GM23248 (cell line): ENCODE measurements around the gene PYGM.

Experiments
- EZH2 ChIP-seq: fragments of 200-600 bp; sonication (generic); IDR thresholded peaks from 2 replicates; pipeline ENCODE4 v1.6.1; 2018; ENCODE audit warnings: antibody characterized with exemption, mild to moderate bottlenecking; ENCODE audit not compliant: insufficient read depth, poor library complexity, severe bottlenecking
- EZH2phosphoT487 ChIP-seq: fragments of 200-600 bp; sonication (generic); IDR thresholded peaks from 2 replicates; pipeline ENCODE4 v1.6.1; 2018; ENCODE audit warnings: antibody characterized with exemption, moderate library complexity, mild to moderate bottlenecking, low read depth; ENCODE audit not compliant: insufficient read depth

DNA sequence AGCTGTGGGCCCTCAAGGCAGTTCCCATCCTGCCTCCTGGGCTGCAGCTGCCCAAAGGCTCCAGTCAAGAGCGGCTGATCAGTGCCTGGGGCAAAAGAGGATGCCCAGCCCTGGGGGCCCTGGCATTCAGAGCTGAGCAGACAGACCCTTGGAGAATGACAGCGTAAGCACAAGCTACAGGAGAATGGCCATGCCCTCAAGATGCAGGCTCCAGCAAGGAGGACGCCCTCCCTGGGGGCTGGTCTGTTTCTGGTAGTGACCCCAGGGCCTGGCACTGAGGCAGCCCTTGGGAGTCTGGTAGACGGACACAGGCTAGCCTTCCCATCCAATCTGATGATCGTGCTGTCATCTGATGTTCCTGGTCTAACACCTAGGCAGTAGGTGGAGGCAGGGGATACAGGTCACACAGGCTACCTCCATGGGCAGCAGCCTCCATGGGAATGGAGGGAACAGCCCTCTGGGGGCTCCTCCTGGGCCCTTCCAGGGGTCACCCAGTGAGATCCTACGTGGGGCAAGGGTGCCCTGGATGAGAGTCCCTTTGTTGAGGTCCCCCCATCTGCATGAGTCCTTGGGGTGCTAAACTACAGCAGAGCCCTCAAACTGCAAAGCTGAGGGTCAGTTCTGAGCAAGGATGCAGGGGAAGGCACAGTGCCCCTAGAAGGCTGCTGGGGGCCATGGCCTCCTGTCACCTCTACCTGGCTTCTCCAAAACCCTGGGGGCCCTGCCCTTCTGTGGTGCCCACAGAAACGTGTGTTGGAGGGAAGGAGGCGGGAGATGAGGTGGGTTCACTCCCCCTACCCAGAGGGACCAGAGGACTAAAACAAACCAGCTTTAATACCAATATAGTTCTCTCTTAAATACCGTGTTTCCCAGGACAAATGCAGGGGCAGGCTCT, 28.8 kb upstream of the PYGM start:
- TF ChIP-seq EZH2 (no peak), EZH2phosphoT487 (no peak)
